ENCODE data around the gene NANOS3.
"Not testable (repeated sequence)": the region's sequence is repeated elsewhere in the genome, so short reads cannot be mapped to it uniquely, and the experiment has no call there.

Gene NANOS3

GRCh38 chr19:13843104-13843921, 33.6 kb upstream of the NANOS3 start:
- DNase-seq (ENCODE audit: low read depth), result no peak

- DNase-seq (ENCODE audit: low read depth), result no peak
Observed at GRCh38 chr19:13844130-13844631, 32.8 kb upstream of the NANOS3 start.

GRCh38 chr19:13846557-13847406, 30.2 kb upstream of the NANOS3 start:
- peak; percentile 71 for DNase-seq (ENCODE audit: low read depth)

GRCh38 chr19:13847407-13848339, 29.3 kb upstream of the NANOS3 start:
- DNase-seq (ENCODE audit: low read depth), result no peak

DNA sequence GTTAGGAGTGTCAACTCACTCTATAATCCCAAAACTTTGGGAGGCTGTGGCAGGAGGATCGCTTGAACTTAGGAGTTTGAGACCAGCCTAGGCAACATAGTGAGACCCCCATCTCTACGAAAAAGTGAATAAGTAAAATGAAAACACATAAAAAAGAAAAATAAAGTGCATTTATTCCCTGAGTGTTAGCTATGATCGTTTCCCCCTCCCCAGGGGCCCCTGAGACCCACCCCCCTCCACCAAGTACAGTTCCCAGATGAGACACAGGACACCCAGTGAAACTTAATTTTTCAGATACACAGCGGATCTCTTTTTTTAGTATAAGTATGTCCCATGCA, 28.6 kb upstream of the NANOS3 start:
- no peak for DNase-seq (ENCODE audit: low read depth)

GRCh38 chr19:13848798-13849676, 27.9 kb upstream of the NANOS3 start:
- DNase-seq (ENCODE audit: low read depth), result no peak

GRCh38 chr19:13849991-13850909, 26.7 kb upstream of the NANOS3 start:
- no peak for DNase-seq (ENCODE audit: low read depth)

- no peak for DNase-seq (ENCODE audit: low read depth)
Observed at GRCh38 chr19:13850910-13851733, 25.8 kb upstream of the NANOS3 start.

DNA sequence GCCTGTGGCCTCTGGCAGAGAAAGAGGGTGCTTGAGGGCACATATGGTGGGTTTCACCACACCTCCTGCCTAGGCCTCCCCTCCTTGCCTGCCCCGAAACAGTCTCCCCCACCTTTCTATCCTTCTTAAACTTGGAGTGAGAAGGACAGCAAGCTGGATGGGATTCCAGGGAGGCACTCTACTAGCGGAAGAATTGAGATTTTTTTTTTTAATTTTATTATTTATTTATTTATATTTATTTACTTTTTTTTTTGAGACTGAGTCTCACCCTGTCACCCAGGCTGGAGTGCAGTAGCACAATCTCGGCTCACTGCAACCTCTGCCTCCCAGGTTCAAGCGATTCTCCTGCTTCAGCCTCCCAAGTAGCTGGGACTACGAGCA, 25.2 kb upstream of the NANOS3 start:
- not testable (repeated sequence) for DNase-seq (ENCODE audit: low read depth)

GRCh38 chr19:13852171-13852707, 24.7 kb upstream of the NANOS3 start:
- DNase-seq (ENCODE audit: low read depth), result not testable (repeated sequence)

- DNase-seq (ENCODE audit: low read depth), result no peak
Observed at GRCh38 chr19:13856497-13856896, 20.4 kb upstream of the NANOS3 start.

DNA sequence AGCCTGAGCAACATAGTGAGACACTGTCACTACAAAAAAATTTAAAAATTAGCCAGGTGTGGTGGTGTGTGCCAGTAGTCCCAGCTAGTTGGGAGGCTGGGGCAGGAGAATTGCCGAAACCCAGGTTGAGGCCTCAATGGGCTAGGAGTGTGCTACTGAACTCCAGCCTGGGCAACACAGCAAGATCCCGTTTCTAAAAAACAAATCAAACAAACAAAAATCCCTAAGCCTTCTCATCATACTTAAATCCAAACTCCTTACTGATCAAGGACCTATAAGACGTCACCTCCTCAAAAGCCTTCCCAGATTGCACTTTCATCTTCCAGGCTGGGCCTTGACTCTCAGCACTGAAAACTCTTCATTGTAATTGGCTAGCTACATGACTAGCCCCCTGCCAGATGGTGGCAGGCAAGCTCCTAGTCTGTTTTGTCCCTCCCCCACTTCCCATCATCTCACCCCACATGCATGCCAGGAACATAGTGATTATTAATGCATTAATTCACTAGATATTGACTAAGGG, 17.5 kb upstream of the NANOS3 start:
- DNase-seq (ENCODE audit: low read depth), result no peak

GRCh38 chr19:13860679-13861391, 16.1 kb upstream of the NANOS3 start:
- no peak for DNase-seq (ENCODE audit: low read depth)

DNA sequence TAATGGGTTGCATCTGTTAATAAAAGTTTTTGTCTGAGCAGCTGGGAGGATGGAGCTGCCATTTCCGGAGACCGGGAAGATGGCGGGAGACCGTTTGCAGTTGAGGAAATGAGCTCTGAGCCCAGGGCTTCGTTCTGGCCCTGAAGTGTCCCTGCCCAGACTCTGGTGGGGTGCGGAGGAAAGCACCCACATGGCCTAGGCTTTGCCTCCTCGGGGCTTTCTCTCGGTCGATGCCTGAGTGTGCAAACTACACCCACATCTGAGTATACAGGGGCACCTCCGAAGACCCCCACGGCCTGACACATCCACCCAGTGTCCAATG, 15.6 kb upstream of the NANOS3 start:
- no peak for DNase-seq (ENCODE audit: low read depth)

DNA sequence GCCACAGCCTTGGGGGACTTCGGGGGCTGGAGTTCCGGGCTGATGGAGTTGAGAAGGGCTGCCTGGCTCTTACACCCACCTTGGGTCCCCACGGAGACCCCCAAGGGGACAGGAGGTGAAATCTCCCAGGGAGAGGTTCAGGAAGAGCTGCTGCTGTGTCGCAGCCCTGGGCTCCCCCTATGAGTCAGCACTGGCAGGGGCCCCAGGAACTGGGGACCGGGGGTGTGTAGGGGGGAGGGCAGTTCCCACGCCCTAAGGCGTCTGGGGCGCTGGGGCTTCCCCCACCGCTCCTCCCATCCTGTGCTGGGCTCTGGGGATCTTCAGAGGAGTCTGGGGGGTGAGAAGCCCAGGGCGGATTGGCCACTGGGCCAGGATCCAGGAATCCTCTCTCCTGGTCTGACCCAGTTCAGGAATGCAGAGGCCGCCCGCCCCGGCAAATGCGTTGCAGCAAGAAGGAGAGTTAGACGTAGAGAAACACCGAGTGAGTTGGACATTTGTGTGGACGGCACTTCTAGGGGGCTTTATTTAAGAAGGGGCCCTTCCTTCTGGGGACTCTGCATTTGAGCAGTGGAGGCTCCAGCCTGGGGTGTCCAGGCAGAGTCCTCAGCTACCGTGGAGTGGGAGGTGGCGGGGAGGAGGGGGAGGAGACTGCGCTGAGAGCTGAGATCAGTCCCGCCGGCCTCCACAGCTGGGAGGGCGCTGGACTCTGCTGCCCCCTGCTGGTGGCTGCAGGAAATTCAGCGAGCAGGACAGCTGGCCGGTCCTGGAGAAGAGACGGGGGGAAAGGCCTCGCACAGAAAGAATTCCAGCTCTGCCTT, 15.0 kb upstream of the NANOS3 start:
- DNase-seq (ENCODE audit: low read depth), result peak; percentile 80

DNA sequence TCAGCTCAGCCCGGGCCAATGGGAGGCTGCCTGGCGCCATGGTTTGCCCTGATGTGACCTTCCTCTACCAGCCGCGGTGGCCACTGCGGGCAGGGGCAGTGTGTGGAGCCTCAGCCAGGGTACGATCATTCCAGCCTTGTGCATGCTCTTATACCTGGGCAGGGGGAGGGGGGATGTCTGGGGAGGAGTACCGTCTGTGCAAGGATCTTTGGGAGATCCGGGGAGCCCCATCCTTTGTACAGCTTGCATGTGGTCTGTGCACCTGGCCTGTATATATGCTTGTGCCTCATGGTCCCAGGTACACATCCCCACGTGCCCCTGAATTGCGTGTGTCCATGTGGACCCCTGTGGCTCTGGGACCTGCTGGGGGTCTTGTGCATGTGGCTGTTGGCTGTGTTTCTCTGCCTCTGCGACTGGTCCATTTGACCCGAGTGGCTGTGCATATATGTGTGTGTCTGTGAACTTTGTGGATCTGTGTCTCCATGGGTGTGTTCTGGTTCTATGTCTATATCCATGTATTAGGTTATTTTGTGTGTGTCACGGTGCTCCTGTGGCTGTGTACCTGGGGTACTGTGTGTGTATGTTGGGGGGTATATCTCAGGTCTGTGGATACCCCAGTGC, 12.8 kb upstream of the NANOS3 start:
- DNase-seq (ENCODE audit: low read depth), result no peak

Data from GM04503 (cell line).